Activated CD4-positive, alpha-beta T cell treated with anti-CD3 and anti-CD28 coated beads, Interleukin-2, Interleukin-4, amounts not matched to agents 100 ng/mL and 50 ng/mL, durations not matched to agents 16 hours and 8 hours (primary cell): Measurements from ENCODE around the gene GBGT1.
"Not testable (repeated sequence)": the region's sequence is repeated elsewhere in the genome, so short reads cannot be mapped to it uniquely, and the experiment has no call there.

ENCODE experiments used
- DNase-seq: peaks from one replicate; pipeline ENCODE4 v3.0.0-alpha.2; 2020; ENCODE audit warnings: low spot score

Gene GBGT1

DNA sequence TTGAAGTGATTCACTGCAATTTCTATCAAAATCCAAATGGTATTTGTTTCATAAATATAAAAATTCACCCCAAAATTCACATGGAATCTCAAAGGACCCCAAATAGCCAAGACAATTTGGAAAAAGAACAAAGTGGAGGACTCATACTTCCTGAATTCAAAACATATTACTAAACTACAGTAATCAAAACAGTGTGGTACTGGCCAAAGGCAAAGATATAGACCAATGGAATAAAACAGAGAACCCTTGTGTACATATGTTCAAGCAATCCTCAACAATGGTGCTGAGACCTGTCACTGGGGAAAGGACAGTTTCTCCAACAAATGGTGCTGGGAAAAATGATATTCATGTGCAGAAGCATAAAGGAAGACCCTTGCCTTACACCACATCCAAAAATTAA lies 31.3 kb upstream of the GBGT1 start:
- no peak for DNase-seq

DNA sequence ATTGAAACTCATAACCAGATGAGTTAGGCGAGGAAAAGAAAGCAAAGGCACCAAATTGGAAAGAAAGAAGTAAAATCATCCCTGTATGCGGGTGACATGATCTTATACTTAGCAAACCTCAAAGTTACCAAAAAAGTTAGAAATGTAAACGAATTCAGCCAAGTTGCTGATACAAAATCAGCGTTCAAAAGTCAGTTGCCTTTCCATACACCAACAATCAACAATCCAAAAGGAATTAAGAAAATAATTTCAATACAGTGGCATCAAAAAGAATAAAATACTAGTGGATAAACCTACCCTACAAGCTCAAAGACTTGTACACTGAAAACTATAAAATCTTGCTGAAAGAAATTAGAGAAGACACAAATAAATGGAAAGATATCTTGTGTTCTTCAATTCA lies 30.9 kb upstream of the GBGT1 start:
- DNase-seq, result no peak

DNA sequence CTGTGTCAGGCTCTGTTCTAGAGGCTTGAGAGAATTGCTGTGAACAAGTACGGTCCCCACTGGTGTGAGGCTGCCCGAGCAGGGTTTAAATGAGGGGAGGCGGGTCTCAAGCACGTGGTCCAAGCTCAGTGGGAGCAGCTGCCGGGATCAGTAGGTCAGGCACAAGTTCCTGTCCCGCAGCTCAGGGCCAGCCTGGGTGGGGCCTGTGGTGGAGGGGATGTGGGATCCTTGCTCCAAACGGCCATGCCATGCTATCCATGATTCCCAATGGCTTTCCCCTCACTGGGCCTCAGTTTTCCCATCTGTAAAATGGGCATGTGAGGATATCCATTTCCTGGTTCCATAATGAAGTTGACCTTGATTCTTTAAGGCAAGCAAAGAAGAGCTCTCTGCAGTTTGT lies 28.3 kb upstream of the GBGT1 start:
- no peak for DNase-seq

DNA sequence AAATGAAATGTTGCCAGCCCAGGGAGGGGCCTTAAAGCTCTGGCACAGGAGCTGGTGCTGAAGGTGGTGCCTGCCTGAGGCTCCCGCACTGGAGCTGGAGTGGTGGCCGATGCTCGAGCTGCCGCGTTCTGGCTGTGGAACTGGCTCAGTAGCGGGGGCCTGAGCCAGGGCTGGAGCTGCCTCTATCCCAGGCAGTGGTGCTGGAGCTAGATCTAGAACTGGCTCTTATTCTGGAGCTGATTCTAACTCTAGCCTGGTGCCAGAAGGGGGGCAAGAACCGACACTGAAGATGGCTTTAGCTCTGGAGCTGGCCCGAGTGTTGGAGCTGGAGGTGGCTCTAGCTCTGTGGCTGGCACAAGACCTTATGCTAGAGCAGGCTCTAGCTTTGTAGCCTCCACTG lies 26.1 kb upstream of the GBGT1 start:
- no peak for DNase-seq

DNA sequence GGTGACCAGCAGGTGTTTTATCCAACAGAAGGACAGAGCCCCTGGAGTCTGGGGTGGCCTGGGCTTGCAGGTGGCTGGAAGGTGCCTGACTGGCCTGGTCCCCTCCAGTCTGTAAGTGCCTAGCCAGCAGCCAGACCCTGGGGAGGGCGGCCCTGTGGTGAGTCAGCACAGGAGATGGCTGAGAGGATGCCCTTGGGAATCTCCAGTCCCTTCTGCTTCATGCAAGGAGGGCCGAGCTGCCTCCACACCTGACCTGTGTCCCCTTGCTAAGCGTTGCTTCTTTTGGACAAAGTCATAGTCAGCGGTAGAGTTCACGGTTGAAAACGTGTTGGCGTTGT lies 25.1 kb upstream of the GBGT1 start:
- no peak for DNase-seq

DNA sequence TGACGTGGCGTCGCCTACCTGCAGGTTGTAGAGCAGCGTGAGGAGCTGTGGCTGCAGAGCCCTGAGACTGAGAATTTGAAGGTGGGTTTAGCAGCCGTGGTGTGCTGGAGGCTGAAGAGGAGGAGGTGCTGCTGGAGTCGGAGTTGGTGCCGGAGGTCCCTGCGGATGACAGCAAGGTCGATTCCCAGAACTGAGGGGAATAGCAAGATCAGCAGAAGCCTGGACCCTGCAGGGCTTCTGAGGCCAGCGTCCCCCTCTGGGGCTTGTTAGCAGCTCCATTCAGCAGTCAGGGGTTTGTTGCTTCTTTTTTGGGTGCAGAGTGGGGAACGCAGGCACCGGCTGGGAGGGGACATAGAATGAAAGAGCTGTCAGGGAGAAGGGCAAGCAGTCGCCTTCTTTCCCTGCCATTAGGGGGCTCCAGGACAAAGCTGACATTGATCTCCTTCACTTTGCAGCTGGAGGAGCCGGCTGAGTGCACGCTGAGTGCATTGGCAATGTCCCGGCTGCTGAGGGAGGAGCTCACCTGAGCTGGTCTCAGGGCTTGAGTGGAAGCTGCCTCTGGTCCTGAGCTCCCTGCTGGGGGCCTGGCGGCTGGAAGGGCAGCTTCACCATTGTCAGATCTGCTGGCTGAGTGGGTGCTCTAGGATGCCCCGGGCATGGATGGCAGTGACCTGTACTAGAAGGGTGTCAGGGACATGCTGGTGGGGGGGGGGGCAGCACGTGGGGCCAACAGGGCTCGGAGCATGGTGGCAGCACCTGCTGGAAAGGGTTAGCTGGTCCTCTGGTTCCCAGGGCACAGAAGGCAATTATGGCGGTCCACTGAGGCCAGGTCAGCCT lies 24.5 kb upstream of the GBGT1 start:
- no peak for DNase-seq

DNA sequence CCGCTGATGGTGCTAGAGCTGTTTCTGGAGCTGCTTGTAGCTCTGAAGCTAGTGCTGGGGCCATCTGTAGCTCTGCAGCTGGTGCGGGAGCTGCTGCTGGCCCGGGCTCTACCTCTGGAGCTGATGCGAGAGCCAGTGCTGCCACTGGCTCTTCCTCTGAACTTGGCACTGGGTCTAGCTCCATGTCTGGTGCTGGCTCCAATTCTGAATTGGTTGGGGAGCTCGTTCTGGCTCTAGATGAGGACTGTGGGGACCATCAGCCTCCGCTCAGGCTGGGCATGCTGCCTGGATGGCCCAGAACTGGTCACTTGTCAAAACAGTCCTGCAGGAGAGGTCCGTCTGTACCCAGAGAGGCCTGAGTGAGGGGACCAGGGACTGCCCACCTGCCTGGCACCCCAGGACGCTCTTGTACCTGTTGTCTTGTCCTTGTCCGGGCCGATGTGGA lies 23.9 kb upstream of the GBGT1 start:
- no peak for DNase-seq

DNA sequence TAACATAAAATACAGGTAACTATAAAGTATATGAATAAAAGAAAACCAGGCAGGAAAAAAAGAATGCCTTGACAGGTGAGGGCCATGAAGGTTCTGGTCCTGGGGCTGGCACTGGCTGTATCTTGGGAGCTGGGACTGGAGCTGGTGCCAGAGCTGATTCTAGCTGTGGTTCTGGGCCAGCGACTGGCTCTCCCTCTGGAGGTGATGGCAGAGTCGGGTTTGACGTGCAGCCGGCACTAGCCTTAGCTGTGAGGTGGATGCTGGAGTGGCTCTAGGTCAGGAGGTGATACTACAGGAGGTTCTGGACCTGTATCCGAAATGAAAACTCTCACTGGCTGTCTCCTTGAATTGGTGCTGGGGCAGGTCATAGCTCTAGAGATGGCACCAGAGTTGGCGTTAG lies 23.0 kb upstream of the GBGT1 start:
- DNase-seq, result no peak

DNA sequence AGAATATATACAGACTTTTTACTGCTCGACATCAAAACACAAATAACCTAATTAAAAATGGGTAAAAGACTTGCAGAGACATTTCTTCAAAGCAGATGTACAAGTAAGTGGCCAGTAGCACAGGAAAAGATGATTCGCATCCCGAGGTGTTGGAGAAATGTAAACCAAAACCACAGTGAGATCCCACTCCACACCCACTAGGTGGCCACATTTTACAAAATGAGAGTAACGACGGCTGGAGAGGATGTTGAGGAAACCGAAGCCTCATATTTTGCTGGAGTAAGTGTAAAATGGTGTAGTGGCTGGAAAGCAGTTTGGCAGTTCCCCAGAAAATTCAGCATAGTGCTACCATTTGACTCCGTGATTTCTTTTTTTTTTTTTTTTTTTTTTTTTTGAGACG lies 21.3 kb upstream of the GBGT1 start:
- peak; percentile 74 for DNase-seq

DNA sequence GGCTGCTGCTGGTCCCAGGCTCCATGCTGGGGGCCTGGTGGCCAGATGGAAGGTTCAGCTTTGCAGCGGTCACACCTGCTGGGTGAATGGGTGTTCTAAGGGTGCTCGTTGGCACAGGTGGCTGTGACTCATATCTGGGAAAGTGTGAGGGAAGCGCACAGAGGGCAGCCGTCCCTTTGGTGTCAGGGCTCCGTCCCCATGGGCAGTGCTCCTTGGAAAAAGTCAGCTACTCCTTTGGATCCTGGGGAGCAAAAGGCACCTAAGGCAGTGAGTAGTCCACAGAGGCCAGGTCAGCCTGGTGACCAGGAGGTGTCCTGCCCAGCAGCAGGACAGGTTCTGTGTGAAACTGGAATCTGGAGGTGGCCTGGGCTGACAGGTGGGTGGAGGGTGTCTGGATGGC lies 18.4 kb upstream of the GBGT1 start:
- DNase-seq, result no peak

DNA sequence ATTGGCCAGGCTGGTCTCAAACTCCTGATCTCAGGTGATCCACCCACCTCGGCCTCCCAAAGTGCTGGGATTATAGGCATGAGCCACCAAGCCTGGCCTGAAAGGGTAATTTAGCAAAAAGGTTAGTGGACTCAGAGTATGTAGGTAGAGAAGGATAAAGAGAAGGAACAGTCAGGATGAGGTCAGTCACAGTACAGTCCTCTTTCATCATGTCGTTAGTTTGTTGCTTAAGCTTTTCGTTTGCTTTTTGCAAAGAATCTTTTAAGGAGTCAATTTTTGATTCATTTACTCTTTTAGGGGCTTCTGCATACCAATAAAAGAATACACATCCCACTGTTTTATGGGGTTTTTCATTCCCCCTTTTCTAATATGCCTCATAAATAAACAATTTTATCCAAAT lies 17.8 kb upstream of the GBGT1 start:
- no peak for DNase-seq

DNA sequence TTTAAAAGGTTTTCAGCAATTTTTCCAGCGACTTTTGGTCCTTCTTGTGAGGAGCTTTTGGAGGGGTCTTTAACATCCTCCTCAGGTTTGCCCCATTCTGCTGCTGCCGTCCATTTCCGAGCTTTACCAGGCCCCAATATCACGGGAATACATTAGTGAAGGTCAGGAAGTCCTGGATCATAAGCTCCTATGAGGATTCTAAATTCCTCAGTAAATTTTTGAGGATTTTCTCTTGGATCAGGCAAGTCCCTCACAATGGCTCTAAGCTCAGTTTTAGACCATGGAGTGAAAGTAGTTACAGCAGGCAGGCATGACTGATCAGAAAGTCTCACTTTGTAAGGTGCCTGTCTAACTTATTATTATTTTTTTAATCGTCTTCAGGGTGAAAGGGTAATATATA lies 17.2 kb upstream of the GBGT1 start:
- DNase-seq, result no peak

DNA sequence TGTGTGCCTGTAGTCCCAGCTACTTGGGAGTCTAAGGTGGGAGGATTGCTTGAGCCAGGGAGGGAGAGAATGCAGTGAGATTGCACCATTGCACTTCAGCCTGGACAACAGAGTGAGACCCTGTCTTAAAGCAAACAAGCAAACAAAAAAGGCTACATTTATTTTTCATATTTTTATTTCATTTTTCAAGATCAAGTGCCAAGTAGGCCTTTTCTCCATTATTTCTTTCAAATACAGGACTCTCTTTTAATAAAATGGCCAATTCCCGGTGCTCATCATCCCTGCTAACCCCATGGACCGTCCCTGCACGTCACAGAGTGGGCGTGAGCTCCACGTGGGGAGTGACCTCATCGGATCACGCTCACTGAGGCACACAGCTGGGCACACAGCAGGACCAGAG lies 9.3 kb upstream of the GBGT1 start:
- DNase-seq, result no peak

DNA sequence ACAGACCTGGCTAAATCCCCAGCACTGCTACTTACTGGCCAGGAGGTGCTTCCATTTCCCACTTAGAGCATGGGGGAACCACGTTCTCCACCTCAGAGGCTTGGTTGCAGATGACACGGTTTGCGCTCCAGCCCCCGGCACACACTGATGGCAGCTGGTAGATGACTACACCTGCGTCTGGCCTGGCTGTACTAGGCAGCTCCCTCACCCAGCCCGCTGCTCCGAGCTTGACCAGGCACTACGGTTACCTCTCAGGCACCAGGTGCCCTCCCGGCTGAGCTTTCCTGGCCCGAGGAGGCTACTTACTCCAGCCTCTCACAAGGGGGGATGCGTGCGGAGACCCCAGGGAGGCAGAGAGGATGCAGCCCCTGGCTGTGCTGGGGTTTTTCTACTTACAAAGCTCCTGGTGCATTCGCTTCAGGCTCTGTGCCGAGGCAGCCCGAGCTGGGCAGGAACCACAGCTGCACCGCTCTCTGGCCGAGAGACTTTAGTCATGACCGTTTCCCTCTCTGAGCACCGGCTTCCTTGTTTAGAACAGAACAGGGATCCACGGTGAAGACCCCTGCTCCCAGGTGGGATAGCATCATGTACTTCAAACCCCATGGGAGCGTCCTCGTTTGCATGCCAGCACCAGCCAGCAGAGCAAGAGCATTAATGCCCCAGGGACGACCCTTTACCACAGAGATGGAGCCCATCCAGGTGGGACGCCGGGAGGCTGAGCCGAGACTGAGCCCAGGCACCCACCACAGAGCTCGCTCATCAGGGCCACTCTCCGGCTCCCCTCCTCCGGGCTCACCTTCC lies 7.6 kb upstream of the GBGT1 start:
- no peak for DNase-seq

DNA sequence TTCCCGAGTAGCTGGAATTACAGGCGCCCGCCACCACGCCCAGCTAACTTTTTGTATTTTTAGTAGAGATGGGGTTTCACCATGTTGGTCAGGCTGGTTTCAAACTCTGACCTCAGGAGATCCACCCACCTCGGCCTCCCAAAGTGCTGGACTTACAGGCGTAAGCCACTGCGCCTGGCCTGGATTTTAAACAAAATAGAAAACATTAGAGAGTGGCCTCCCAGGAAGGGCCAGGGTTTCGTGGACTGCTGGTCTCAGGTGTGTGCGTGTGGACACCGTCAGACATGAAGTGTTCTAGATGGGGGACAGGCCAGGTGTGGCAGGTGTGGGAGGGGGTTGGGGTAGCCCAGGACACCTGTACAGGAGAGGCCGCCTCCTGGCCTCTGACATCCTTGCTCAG lies 7.0 kb upstream of the GBGT1 start:
- DNase-seq, result no peak

DNA sequence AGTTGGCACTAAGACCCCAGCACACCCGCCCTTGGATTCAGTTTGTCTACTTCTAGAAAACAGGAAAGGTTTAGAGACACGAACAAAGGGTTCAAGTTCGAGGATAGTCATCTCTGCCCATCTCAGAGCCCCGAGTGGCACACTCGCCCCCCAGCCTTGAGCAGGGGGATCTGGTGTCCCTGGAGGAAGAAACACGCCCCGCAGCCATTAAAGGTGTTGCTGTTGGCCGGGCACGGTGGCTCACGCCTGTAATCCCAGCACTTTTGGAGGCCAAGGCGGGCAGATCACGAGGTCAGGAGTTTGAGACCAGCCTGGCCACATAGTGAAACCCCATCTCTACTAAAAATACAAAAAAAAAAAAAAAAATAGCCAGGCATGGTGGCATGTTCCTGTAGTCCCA lies 6.0 kb upstream of the GBGT1 start:
- DNase-seq, result not testable (repeated sequence)

DNA sequence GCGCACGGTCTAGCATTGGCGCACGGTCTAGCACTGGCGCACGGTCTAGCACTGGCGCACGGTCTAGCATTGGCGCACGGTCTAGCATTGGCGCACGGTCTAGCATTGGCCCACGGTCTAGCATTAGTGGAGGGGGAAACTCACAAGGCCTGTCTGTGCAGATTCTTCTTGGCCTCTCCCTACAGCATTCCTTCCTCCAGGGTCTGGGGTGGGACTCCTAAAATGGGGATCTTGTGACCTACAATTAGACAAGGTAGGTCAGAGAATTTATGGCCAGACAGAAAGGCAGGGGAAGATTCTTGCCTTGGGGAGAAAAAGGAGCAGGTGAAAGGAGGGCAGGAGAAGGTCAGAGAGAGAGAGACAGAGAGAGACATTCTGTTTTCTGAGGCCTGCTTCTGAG lies 5.4 kb upstream of the GBGT1 start:
- no peak for DNase-seq

DNA sequence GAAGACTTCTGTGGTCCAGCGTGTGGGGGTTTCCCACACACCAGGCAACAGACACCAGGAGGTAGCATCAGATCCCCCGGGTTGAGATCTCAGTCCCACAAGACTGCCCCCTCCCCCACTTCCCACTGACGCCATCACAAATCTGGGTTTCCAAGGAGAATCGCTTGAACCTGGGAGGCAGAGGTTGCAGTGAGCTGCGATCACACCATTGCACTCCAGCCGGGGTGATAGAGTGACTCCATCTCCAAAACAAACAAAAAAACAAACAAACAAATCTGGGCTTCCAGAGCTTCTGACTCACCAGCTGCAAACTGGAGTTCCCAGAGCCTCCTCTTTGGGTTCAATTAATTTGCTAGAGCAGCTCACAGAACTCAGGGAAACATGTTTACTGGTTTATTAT lies 4.7 kb upstream of the GBGT1 start:
- no peak for DNase-seq

DNA sequence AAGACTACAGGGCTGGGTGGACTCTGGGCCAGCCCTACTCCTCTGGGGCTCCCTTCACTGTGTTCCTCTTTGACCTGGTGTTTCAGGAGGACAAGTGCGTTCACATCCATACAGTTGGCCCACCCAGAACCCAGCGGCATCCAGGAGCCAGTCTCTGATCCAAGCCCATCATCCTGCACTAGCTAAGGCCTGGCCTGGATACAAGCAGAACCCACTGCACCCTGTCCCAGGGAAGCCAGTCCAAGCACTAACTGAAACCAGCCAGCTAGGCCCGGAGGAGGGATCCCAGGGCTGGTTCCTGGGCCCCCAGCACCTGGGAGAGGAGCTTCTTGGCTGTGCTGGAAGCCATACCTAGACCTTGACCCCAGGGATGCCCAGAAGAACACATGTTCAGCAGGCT lies 4.1 kb upstream of the GBGT1 start:
- no peak for DNase-seq

DNA sequence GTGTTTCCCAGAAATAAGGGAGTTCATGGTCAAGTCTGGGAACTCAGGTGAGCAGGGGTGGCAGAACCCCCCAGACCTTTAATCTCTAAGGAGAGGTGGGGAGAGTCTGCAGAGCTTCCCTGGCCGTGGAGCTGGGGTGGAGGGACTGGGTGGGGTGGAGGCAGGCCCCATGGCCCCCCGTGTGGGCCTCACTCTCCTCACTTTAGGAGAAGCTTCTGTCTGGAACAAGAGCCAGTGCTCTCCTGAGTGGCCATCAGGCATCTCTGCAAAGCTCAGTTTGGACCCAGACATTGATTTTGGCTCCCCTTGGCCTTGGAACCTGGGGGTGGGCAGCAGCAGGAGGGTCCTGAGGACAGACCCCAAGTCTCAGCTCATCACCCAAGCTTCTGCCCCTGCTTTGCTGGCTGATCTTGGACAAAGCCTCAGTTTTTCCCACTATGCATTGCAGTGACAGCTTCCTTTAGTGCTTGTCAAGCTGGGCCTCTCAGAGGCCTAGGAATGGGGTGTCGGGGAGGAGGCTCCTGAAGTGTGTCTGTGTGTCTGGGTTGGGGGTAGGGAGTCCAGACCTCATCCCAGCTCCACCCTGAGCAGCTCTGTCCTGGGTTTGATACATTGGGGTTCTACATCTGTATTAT lies 3.5 kb upstream of the GBGT1 start:
- DNase-seq, result no peak

DNA sequence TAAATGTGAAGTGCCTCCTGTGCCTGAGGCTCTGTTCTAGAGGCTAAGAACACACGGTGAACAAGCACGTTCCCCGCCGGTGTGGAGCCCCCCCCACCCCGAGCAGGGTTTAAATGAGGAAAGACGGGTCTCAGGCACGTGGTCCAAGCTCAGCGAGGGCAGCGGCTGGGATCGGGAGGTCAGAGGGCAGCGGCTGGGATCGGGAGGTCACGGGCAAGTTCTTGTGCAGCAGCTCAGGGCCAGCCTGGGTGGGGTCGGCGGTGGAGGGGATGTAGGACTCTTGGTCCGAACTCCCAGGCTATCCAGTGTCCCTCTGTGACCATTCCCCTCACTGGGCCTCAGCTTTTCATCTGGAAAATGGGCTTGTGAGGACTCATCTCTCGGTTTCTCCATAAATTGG lies 2.7 kb upstream of the GBGT1 start:
- no peak for DNase-seq

DNA sequence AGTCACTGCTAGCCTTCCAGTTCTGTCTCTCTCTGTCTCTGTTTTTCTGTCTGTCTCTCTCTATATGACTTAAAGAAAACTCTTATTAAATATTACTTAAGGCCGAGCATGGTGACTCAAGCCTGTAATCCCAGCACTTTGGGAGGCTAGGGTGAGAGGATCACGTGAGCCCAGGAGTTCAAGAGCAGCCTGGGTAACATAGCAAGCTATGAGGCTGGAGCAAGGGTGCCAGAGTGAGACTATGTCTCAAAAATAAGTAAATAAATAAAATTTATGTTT lies 1.7 kb upstream of the GBGT1 start:
- no peak for DNase-seq

DNA sequence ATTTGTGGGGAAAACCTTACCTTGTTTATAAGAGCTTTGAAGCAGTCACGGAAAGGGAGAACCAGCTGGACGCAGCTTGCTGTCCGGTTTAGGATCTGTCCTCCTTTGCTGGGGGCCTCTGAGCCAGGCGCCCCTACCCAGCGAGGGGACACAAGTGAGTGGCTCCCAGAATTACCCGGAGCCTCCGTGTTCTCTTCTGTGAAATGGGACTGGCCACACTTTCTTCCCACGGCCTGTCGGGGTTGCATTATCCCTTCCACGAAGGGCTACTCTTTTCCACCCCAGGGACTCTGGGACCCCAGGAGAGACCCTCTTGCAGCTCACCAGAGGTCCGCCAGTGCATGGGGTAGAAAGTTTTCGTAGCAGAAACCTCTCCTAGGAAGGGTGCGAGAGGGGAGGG lies 477 bp upstream of the GBGT1 start:
- DNase-seq, result no peak
